ENCODE measurements around the gene C4BPA. TPM values are rescaled to one million over a fixed set of nuclear protein-coding genes. Genes with fewer than 3 reads are reported as not detected.

C4BPA gene
- polyA plus RNA-seq, 2 of the 4 experiments (the other 2 are of a cell fraction): 0.92 to 3.6 TPM

GRCh38 chr1:207060596-207060995 is 43.4 kb upstream of the C4BPA start:
- Histone ChIP-seq H3K4me1 (no peaks in the 10 kb centered on the region), H3K27ac (no peak overlapping the region), H3K9me3 (no peaks in the 10 kb centered on the region), H3K4me2 (no peak overlapping the region), H3K4me3 (no peak overlapping the region)
- DNase-seq (ENCODE audit: low read depth in 1 of 2, low spot score in 1 of 2) (no peak), ATAC-seq (no peak), FAIRE-seq (no peak)
- WGBS (ENCODE audit: missing lambda C conversion rate): 93% methylated on average over 3 of the region's 3 CpGs
- TF ChIP-seq PHF8 (IDR thresholded peaks at IDR 0.05; ENCODE audit: borderline replicate concordance, low read depth) (no peak), HOXA7 (CRISPR knock-in tag; IDR thresholded peaks at IDR 0.05) (no peak), JUN (IDR thresholded peaks at IDR 0.05) (no peak), CBX2 (IDR thresholded peaks at IDR 0.05; ENCODE audit: borderline replicate concordance, low read depth) (no peak), MYC (IDR thresholded peaks at IDR 0.05; ENCODE audit: borderline replicate concordance, low read length) (no peak), CEBPB (IDR thresholded peaks at IDR 0.05) (no peak), MAX (IDR thresholded peaks at IDR 0.05) (no peak), EHF (CRISPR knock-in tag; IDR thresholded peaks at IDR 0.05) (no peak), SREBF2 (IDR thresholded peaks at IDR 0.05) (no peak), NPAS2 (CRISPR knock-in tag; IDR thresholded peaks at IDR 0.05; ENCODE audit: borderline replicate concordance) (no peak), HES2 (IDR thresholded peaks at IDR 0.05) (no peak), BHLHE40 (IDR thresholded peaks at IDR 0.05; ENCODE audit: low read depth, low read length) (no peak), EHMT2 (IDR thresholded peaks at IDR 0.05; ENCODE audit: low read depth) (no peak), NFE2L2 (conservative IDR thresholded peaks at IDR 0.05; ENCODE audit: low read length) (no peak), ZC3H11A (IDR thresholded peaks at IDR 0.05) (no peak), RNF2 (IDR thresholded peaks at IDR 0.05; ENCODE audit: borderline replicate concordance, low read depth) (no peak), PBX3 (IDR thresholded peaks at IDR 0.05) (no peak), ELK1 (IDR thresholded peaks at IDR 0.05; ENCODE audit: low read depth, low read length) (no peak), SMC3 (IDR thresholded peaks at IDR 0.05) (no peak)
- POLR2A ChIA-PET: no interaction called here
- CTCF ChIA-PET: interaction anchor here (0.6 to 2.6 kb wide), 4 partner anchors 10 to 632 kb away, joined by 3 to 11 read pairs (median 5); no protein-coding TSS in a partner anchor

GRCh38 chr1:207062058-207062457 is 42.0 kb upstream of the C4BPA start:
- no peak overlapping the region for H3K4me3 ChIP-seq
- no peaks in the 10 kb centered on the region for H3K9me3 ChIP-seq
- no peak overlapping the region for H3K4me2 ChIP-seq
- 70% methylated on average over 1 of the region's 1 CpG for WGBS (ENCODE audit: missing lambda C conversion rate)
- DNase-seq (ENCODE audit: low read depth in 1 of 2, low spot score in 1 of 2) (no peak), FAIRE-seq (no peak), ATAC-seq (no peak)
- POLR2A ChIA-PET: no interaction called here
- TF ChIP-seq HES2 (IDR thresholded peaks at IDR 0.05): no peak
- H3K4me1 ChIP-seq: no peaks in the 10 kb centered on the region
- CTCF ChIA-PET: interaction anchor here (1.0 to 1.8 kb wide), 2 partner anchors 12 to 438 kb away, joined by 4 to 5 read pairs; no protein-coding TSS in a partner anchor
- no peak overlapping the region for H3K27ac ChIP-seq

- 80% methylated on average over 5 of the region's 5 CpGs for WGBS (ENCODE audit: missing lambda C conversion rate)
- TF ChIP-seq CBX8 (IDR thresholded peaks at IDR 0.05): no peak
- no peak for TF ChIP-seq MAZ (IDR thresholded peaks at IDR 0.05; ENCODE audit: borderline replicate concordance, low read depth, low read length)
- TF ChIP-seq TP53 (CRISPR knock-in tag; IDR thresholded peaks at IDR 0.05): no peak
- TF ChIP-seq FOSL2 (IDR thresholded peaks at IDR 0.05): no peak
- TF ChIP-seq FOSL2 (CRISPR knock-in tag; IDR thresholded peaks at IDR 0.05): no peak
- no peak for TF ChIP-seq RFX5 (IDR thresholded peaks at IDR 0.05)
- TF ChIP-seq MYC (IDR thresholded peaks at IDR 0.05; ENCODE audit: borderline replicate concordance, low read length): no peak
- no peak for TF ChIP-seq CHD4 (IDR thresholded peaks at IDR 0.05; ENCODE audit: borderline replicate concordance)
- no peak for TF ChIP-seq ATOH8 (CRISPR knock-in tag; IDR thresholded peaks at IDR 0.05; ENCODE audit: low read depth)
- TF ChIP-seq ZC3H11A (IDR thresholded peaks at IDR 0.05): no peak
- TF ChIP-seq GATA3 (IDR thresholded peaks at IDR 0.05; ENCODE audit: borderline replicate concordance): no peak
- TF ChIP-seq BHLHE40 (IDR thresholded peaks at IDR 0.05; ENCODE audit: low read depth, low read length): no peak
- TF ChIP-seq BCL3 (IDR thresholded peaks at IDR 0.05): no peak
- no peak for TF ChIP-seq RCOR1 (IDR thresholded peaks at IDR 0.05; ENCODE audit: low read depth, low read length)
- TF ChIP-seq HOXA7 (CRISPR knock-in tag; IDR thresholded peaks at IDR 0.05): no peak
- ChIA-PET POLR2A (no interaction called here), CTCF (interaction anchor here (1.0 kb wide), 1 partner anchor 437 kb away, joined by 4 read pairs; no protein-coding TSS in a partner anchor)
- no peaks in the 10 kb centered on the region for H3K4me1 ChIP-seq
- DNase-seq (ENCODE audit: low read depth in 1 of 2, low spot score in 1 of 2) (no peak), ATAC-seq (no peak), FAIRE-seq (no peak)
- no peak overlapping the region for H3K4me2 ChIP-seq
- no peak overlapping the region for H3K27ac ChIP-seq
- H3K9me3 ChIP-seq: no peaks in the 10 kb centered on the region
- no peak overlapping the region for H3K4me3 ChIP-seq
Measured at GRCh38 chr1:207063014-207063413, 41.0 kb upstream of the C4BPA start.
